Nephron progenitor cell (in vitro differentiated cells): ENCODE results near the gene TMEM196.
A peak's percentile ranks its signal among the peaks of the same experiment; 100 is the strongest.

Source experiments
- DNase-seq: peaks from one replicate; pipeline ENCODE4 v3.0.0; 2021
- H3K27ac Mint-ChIP-seq: 2 replicates; pipeline ENCODE4 v1.8.0; 2021; ENCODE audit warnings: mild to moderate bottlenecking, moderate library complexity, mixed read lengths
- H3K27me3 Mint-ChIP-seq: 2 replicates; pipeline ENCODE4 v1.8.0; 2021; ENCODE audit warnings: mild to moderate bottlenecking, low read depth, mixed read lengths; ENCODE audit not compliant: poor library complexity
- H3K36me3 Mint-ChIP-seq: 2 replicates; pipeline ENCODE4 v1.8.0; 2021; ENCODE audit warnings: low read depth, mixed read lengths
- H3K4me1 Mint-ChIP-seq: 2 replicates; pipeline ENCODE4 v1.8.0; 2021; ENCODE audit warnings: mixed read lengths
- H3K4me3 Mint-ChIP-seq: 2 replicates; pipeline ENCODE4 v1.8.0; 2021; ENCODE audit warnings: mild to moderate bottlenecking, moderate library complexity, mixed read lengths
- H3K9me3 Mint-ChIP-seq: 2 replicates; pipeline ENCODE4 v1.8.0; 2021; ENCODE audit warnings: mild to moderate bottlenecking, moderate library complexity, mixed read lengths
- TF ChIP-seq, protein P1 (sequence below): fragments of 200-600 bp; sonication (generic); IDR thresholded peaks from 2 replicates; pipeline ENCODE4 v1.5.0; 2021; ENCODE audit warnings: antibody characterized with exemption

TMEM196 gene

DNA sequence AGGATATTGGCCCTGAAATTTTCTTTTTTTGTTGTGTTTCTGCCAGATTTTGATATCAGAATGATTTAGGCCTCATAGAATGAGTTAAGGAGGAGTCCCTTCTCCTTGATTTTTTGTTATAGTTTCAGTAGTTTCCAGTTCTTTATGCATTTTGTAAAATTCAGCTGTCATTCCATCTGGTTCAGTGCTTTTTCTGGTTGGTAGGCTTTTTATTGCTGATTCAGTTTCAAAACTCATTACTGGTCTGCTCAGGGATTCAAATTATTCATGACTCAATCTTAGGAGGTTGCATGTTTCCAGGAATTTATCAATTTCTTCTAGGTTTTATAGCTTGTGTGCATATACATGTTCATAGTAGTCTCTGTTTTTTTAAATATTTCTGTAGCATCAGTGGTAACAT, 10.1 kb upstream of the TMEM196 start:
- TF ChIP-seq, protein P1, sequence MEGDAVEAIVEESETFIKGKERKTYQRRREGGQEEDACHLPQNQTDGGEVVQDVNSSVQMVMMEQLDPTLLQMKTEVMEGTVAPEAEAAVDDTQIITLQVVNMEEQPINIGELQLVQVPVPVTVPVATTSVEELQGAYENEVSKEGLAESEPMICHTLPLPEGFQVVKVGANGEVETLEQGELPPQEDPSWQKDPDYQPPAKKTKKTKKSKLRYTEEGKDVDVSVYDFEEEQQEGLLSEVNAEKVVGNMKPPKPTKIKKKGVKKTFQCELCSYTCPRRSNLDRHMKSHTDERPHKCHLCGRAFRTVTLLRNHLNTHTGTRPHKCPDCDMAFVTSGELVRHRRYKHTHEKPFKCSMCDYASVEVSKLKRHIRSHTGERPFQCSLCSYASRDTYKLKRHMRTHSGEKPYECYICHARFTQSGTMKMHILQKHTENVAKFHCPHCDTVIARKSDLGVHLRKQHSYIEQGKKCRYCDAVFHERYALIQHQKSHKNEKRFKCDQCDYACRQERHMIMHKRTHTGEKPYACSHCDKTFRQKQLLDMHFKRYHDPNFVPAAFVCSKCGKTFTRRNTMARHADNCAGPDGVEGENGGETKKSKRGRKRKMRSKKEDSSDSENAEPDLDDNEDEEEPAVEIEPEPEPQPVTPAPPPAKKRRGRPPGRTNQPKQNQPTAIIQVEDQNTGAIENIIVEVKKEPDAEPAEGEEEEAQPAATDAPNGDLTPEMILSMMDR, result no peak
- H3K27me3 Mint-ChIP-seq, result no peaks in the 10 kb centered on the region
- H3K4me3 Mint-ChIP-seq, result no peak overlapping the region
- DNase-seq, result no peak
- no peaks in the 10 kb centered on the region for H3K4me1 Mint-ChIP-seq
- H3K9me3 Mint-ChIP-seq, result peaks cover 14% of the 10 kb centered on the region
- no peak overlapping the region for H3K27ac Mint-ChIP-seq
- H3K36me3 Mint-ChIP-seq, result no peaks in the 10 kb centered on the region

DNA sequence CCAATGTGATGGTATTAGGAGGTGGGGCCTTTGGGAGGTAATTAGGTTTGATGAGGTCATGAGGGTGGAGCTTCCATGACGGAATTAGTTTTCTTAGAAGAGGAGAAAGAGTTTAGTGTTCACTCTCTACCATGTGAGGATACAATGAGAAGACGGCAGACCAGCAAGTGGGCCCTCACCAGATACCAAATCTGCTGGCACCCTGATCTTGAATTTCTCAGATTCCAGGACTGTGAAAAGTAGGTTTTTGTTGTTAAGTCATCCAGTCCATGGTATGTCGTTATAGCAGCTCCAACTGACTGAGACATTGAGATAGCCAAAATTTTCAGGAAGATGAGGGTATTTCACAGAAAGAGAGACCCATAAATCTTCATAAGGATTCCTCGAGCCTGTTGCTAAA, 3.6 kb upstream of the TMEM196 start:
- TF ChIP-seq, protein P1, result no peak
- no peak overlapping the region for H3K4me3 Mint-ChIP-seq
- peaks cover 14% of the 10 kb centered on the region for H3K27me3 Mint-ChIP-seq
- H3K36me3 Mint-ChIP-seq, result no peaks in the 10 kb centered on the region
- no peak overlapping the region for H3K27ac Mint-ChIP-seq
- H3K4me1 Mint-ChIP-seq, result peaks cover 15% of the 10 kb centered on the region
- H3K9me3 Mint-ChIP-seq, result no peaks in the 10 kb centered on the region
- no peak for DNase-seq

DNA sequence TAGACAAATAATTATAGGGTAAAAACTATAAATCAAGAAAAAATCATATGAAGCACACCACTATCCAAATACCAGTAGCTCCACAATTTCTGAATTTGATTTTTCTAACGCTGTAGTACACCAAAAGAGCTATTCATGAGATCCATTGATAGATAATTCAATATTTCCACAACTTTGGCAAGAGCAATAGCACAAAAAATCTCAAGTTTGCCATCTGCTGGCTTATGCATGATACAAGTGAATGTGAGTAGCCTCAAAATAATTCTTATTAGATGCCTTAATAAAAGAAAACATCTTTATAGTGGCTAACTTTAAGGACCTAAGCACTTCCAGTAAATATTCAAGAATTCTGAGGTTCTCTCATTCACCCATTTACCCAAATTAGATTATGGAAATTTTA, 2.2 kb upstream of the TMEM196 start:
- no peak for DNase-seq
- Mint-ChIP-seq H3K27me3 (peaks cover 22% of the 10 kb centered on the region), H3K36me3 (no peaks in the 10 kb centered on the region), H3K27ac (no peak overlapping the region), H3K4me3 (no peak overlapping the region), H3K9me3 (no peaks in the 10 kb centered on the region), H3K4me1 (peaks cover 16% of the 10 kb centered on the region)
- TF ChIP-seq, protein P1, result no peak

DNA sequence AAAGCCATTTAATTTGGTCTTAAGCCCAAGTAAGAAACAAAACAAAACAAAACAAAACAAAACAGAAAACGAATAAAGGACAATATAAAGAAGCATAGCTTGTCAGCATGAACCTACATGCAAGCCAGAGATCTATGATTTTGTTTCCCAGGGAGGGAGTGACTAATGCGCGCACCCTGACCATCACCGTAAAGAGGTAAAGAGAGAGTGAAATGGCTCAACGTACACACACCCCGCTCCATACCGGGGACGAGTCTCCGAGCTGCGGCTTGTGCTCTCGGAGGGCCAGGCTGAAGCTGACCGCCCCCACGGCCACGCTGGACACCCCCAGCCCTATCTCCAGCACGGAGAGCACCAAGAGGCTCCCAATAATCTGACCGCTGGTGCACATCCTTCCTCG, 1.1 kb downstream of the TMEM196 start:
- TF ChIP-seq, protein P1, result no peak
- H3K4me3 Mint-ChIP-seq, result peak overlapping the region; percentile 85

DNA sequence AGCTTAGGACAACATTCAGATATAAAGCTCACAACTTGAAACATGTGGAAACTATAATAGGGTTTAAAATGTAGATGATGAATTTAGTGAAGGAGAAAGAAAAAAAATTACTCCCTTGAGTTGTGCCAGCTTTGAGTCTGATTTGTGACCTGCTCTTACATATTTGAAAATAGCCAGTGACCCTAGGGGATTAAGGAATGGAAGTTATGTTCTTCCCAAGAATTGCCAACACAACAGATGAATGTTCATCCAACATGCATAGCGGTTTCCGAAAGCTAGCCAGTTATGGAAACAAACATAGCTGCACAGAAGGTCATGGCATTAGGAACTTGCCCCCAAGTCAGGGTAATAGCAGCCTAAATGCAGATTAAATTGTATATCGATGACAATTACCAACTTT, 10.8 kb downstream of the TMEM196 start:
- Mint-ChIP-seq H3K27me3 (peaks cover 2% of the 10 kb centered on the region), H3K4me1 (no peaks in the 10 kb centered on the region), H3K36me3 (no peaks in the 10 kb centered on the region), H3K27ac (no peak overlapping the region), H3K4me3 (no peak overlapping the region), H3K9me3 (no peaks in the 10 kb centered on the region)
- DNase-seq, result no peak
- TF ChIP-seq, protein P1, result no peak

More for the DNA sequence above, 1.1 kb downstream of the TMEM196 start:
- peaks cover 22% of the 10 kb centered on the region for H3K27me3 Mint-ChIP-seq
- H3K27ac Mint-ChIP-seq, result no peak overlapping the region
- H3K9me3 Mint-ChIP-seq, result no peaks in the 10 kb centered on the region
- H3K4me1 Mint-ChIP-seq, result peaks cover 16% of the 10 kb centered on the region
- peak; percentile 33 for DNase-seq
- H3K36me3 Mint-ChIP-seq, result no peaks in the 10 kb centered on the region

DNA sequence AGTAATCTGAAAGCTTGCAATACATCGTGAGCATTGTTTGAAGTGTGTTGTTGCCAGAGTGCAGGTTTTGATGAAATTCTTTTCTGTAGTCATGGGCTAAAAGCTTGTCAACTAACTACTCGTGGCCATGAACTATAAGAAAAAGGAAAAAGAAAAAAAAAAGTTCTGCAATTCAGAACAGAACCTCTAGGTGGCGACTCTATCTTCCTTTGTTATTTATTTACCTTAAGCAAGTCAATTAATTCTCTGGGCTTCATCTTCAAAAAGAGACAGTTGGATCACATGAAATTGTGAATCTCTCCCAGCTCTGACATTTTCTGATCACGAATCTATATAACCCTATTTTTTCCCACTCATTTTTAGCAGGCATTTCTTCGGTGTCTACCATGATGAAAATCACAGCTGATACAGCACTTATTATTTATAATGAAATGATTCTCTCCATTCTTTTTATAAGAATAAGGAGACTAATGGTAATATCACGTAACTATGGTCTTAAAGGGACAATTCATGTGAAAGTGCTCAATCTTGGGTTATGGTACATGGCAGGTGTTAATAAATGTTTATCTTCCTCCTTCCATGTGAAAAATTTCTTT, 18.8 kb downstream of the TMEM196 start:
- Mint-ChIP-seq H3K4me1 (peaks cover 8% of the 10 kb centered on the region), H3K9me3 (no peaks in the 10 kb centered on the region), H3K4me3 (no peak overlapping the region), H3K27ac (no peak overlapping the region), H3K27me3 (peaks cover 11% of the 10 kb centered on the region), H3K36me3 (no peaks in the 10 kb centered on the region)
- no peak for DNase-seq
- TF ChIP-seq, protein P1, result peak; percentile 78
